ENCODE results near the gene ATP1B3.

DNA sequence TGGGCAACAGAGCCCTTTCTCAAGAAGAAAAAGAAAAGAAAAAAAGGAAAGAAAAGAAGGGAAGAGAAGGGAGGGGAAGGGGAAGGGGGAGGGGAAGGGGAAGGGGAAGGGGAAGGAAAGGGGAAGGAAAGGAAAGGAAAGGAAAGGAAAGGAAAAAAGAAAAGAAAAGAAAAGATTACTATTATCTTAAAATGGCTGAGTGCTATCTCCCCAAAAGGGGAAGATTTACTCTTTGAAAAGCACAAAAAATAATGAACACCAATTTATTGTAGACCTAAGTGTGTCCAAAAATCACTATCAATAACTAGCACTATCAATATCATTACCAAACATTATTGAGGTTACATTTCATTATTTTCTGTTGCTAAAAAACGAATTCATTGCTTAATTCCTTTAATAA, 89.0 kb downstream of the ATP1B3 start:
- TF ChIP-seq, protein P1, sequence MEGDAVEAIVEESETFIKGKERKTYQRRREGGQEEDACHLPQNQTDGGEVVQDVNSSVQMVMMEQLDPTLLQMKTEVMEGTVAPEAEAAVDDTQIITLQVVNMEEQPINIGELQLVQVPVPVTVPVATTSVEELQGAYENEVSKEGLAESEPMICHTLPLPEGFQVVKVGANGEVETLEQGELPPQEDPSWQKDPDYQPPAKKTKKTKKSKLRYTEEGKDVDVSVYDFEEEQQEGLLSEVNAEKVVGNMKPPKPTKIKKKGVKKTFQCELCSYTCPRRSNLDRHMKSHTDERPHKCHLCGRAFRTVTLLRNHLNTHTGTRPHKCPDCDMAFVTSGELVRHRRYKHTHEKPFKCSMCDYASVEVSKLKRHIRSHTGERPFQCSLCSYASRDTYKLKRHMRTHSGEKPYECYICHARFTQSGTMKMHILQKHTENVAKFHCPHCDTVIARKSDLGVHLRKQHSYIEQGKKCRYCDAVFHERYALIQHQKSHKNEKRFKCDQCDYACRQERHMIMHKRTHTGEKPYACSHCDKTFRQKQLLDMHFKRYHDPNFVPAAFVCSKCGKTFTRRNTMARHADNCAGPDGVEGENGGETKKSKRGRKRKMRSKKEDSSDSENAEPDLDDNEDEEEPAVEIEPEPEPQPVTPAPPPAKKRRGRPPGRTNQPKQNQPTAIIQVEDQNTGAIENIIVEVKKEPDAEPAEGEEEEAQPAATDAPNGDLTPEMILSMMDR (conservative IDR thresholded peaks at IDR 0.05; ENCODE audit: low read depth, low read length), result no peak
- TF ChIP-seq EZH2 (IDR thresholded peaks at IDR 0.05; ENCODE audit: borderline replicate concordance, low read depth, low read length, poor library complexity, severe bottlenecking), result no peak
